Measurements from ENCODE around the gene UBE2D4.
"Not testable (repeated sequence)": the region's sequence is repeated elsewhere in the genome, so short reads cannot be mapped to it uniquely, and the experiment has no call there.

DNA sequence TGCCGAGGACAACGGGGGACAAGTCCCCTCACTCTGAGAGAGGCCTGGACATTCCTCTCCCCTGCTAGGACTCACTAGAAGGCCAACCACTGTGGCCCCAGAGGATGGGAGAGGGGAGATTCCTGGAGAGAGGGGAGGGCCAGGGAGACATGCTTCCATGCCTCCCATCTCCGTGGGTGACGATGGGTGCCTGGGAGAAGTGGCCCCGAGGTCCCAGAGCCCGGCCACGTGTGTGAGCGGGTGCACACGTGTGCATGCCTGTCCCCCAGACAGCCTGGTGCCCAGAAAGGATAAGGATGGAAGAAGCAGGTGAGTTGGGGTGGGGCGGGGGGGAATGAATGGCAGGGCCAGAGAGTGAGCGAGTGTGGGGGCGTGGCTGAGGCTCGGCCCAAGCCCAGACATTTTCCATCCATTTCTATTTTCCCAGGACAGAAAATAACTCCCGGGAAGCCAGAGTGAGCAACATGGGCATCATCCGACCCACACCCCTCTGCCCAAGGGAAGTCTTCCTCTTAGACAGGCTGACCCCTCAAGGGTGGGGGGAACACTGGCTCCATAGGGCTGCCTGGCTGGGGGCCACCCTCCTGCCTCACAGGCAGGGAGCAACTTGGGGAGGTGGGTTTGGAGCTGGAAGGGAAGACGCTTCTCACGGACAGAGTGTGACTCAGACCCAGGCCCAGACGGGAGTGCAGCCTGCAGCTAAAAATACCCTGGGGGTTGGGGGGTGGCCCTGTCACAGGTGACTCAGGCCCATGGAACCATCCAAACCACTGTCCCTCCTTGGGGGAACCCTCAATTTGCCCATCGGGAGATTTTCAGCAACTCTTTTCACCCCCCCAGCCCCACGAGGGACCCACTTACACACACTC lies 42.2 kb downstream of the UBE2D4 start:
- TF ChIP-seq, protein P1, sequence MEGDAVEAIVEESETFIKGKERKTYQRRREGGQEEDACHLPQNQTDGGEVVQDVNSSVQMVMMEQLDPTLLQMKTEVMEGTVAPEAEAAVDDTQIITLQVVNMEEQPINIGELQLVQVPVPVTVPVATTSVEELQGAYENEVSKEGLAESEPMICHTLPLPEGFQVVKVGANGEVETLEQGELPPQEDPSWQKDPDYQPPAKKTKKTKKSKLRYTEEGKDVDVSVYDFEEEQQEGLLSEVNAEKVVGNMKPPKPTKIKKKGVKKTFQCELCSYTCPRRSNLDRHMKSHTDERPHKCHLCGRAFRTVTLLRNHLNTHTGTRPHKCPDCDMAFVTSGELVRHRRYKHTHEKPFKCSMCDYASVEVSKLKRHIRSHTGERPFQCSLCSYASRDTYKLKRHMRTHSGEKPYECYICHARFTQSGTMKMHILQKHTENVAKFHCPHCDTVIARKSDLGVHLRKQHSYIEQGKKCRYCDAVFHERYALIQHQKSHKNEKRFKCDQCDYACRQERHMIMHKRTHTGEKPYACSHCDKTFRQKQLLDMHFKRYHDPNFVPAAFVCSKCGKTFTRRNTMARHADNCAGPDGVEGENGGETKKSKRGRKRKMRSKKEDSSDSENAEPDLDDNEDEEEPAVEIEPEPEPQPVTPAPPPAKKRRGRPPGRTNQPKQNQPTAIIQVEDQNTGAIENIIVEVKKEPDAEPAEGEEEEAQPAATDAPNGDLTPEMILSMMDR (IDR thresholded peaks at IDR 0.05; ENCODE audit: insufficient read depth, low read depth, low read length): not testable (repeated sequence)
- not testable (repeated sequence) for TF ChIP-seq EZH2 (IDR thresholded peaks at IDR 0.05; ENCODE audit: insufficient read depth, low read length)
